D721Med (cell line): Measurements from ENCODE around the gene MYO18B.

Source experiments
- DNase-seq: peaks from one replicate; pipeline ENCODE4 v3.0.0; 2011; ENCODE audit warnings: low spot score; ENCODE audit not compliant: insufficient read length
- FAIRE-seq: peaks from 2 replicates; lab custom pipeline; 2011; peaks lifted over from hg19 to GRCh38; lab: Jason Lieb, UNC
- CTCF ChIP-seq: IDR thresholded peaks from 2 replicates; pipeline ENCODE4 v1.5.1; 2012; ENCODE audit warnings: mild to moderate bottlenecking, control low read depth; ENCODE audit not compliant: insufficient read depth; ENCODE audit errors: missing control alignments

The MYO18B gene

GRCh38 chr22:25742918-25743708 lies 1.1 kb downstream of the MYO18B start:
- DNase-seq (no peak), FAIRE-seq (no peak)
- TF ChIP-seq CTCF = no peak

- FAIRE-seq (no peak), DNase-seq (no peak)
- no peak for TF ChIP-seq CTCF
Measured at GRCh38 chr22:25744694-25745093, 2.7 kb downstream of the MYO18B start.

- DNase-seq (no peak), FAIRE-seq (no peak)
- no peak for TF ChIP-seq CTCF
Measured at GRCh38 chr22:25745341-25746011, 3.5 kb downstream of the MYO18B start.

- no peak for TF ChIP-seq CTCF
- DNase-seq (no peak), FAIRE-seq (no peak)
Measured at GRCh38 chr22:25746012-25746373, 4.0 kb downstream of the MYO18B start.

- no peak for FAIRE-seq
- DNase-seq = no peak
- TF ChIP-seq CTCF = no peak
Measured at GRCh38 chr22:25747245-25747944, 5.4 kb downstream of the MYO18B start.

- DNase-seq = no peak
- FAIRE-seq = no peak
- no peak for TF ChIP-seq CTCF
Measured at GRCh38 chr22:25748140-25748539, 6.2 kb downstream of the MYO18B start.
